PFSK-1 (cell line): ENCODE data around the gene ELMO1.

Experiments
- POLR2AphosphoS5 ChIP-seq: IDR thresholded peaks from 2 replicates; pipeline ENCODE4 v1.6.1; 2012; ENCODE audit warnings: low read depth, mild to moderate bottlenecking, control low read depth, low read length, moderate library complexity
- TAF1 ChIP-seq: IDR thresholded peaks from 2 replicates; pipeline ENCODE4 v1.6.1; 2012; ENCODE audit warnings: low read length, control low read depth, borderline replicate concordance; ENCODE audit not compliant: insufficient read depth
- TF ChIP-seq, protein P1 (sequence below), 2 experiments: IDR thresholded peaks; 2 replicates each; pipeline versions ENCODE4 v1.6.1 to v1.8.0; 2011 to 2012; ENCODE audit warnings: low read depth in 2 of 2, low read length in 2 of 2, control low read depth in 1 of 2, inconsistent platforms in 1 of 2, mild to moderate bottlenecking in 1 of 2, moderate library complexity in 1 of 2; ENCODE audit not compliant: insufficient read depth in 1 of 2

DNA sequence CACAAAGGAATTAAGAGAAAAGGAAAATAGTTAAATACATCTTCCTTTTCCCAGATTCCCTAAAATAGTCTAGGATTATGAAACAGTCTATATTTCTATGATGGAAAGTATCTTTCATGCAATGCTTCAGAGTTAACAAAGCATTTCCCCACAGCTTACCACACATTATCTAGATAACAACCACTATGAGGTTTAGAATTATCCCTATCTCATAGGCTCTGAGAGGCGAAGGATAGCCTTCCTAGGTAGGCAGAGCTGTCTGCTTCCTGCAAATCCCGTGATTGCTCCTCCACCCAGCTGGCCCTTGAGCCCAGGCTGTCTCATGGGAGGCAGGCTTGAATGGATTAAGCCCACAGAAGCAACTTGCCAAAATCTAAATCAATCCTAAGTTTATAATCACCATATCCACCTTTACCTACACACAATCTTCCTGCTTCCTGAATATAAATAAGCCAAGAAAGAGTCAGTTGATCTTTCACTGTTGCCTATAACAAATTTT is 402.9 kb downstream of the ELMO1 start:
- TF ChIP-seq TAF1 (no peak), POLR2AphosphoS5 (no peak)
- TF ChIP-seq, protein P1, sequence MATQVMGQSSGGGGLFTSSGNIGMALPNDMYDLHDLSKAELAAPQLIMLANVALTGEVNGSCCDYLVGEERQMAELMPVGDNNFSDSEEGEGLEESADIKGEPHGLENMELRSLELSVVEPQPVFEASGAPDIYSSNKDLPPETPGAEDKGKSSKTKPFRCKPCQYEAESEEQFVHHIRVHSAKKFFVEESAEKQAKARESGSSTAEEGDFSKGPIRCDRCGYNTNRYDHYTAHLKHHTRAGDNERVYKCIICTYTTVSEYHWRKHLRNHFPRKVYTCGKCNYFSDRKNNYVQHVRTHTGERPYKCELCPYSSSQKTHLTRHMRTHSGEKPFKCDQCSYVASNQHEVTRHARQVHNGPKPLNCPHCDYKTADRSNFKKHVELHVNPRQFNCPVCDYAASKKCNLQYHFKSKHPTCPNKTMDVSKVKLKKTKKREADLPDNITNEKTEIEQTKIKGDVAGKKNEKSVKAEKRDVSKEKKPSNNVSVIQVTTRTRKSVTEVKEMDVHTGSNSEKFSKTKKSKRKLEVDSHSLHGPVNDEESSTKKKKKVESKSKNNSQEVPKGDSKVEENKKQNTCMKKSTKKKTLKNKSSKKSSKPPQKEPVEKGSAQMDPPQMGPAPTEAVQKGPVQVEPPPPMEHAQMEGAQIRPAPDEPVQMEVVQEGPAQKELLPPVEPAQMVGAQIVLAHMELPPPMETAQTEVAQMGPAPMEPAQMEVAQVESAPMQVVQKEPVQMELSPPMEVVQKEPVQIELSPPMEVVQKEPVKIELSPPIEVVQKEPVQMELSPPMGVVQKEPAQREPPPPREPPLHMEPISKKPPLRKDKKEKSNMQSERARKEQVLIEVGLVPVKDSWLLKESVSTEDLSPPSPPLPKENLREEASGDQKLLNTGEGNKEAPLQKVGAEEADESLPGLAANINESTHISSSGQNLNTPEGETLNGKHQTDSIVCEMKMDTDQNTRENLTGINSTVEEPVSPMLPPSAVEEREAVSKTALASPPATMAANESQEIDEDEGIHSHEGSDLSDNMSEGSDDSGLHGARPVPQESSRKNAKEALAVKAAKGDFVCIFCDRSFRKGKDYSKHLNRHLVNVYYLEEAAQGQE (IDR thresholded peaks at IDR 0.05; ENCODE audit: insufficient read depth in 1 of 2, low read depth in 2 of 2, low read length in 2 of 2) = no peak
